T-helper 1 cell (primary cell): Measurements from ENCODE around the gene PBX4.

Experiments
- DNase-seq, 5 donors: peaks; one replicate each; pipeline ENCODE4 v3.0.0-alpha.2; 2012 to 2020

The PBX4 gene

GRCh38 chr19:19517235-19517619, 101.3 kb downstream of the PBX4 start:
- DNase-seq, result no peak

- peak; percentile 83 to 93 (median 86) for DNase-seq
Observed at GRCh38 chr19:19515642-19516519, 102.6 kb downstream of the PBX4 start, which contains the start of gene NDUFA13. Gene NDUFA13 (plus strand): TSS chr19:19516225. CDS start chr19:19516239, 14 bp downstream.

GRCh38 chr19:19514881-19515641, 103.4 kb downstream of the PBX4 start, which contains the start of gene TSSK6:
Gene TSSK6 (minus strand): TSS chr19:19515548. CDS start chr19:19515427, 121 bp downstream.
- no peak for DNase-seq

GRCh38 chr19:19514215-19514657, 104.3 kb downstream of the PBX4 start:
- DNase-seq, result no peak

- DNase-seq, result no peak
Observed at GRCh38 chr19:19513682-19514081, 104.8 kb downstream of the PBX4 start.
